Hindlimb muscle (tissue), 1 donor: ENCODE measurements around the gene KCNIP4. TPM values are rescaled to one million over a fixed set of nuclear protein-coding genes. Genes with fewer than 3 reads are reported as not detected.

Experiments used
- DNase-seq: peaks from one replicate; pipeline ENCODE4 v3.0.0-alpha.2; 2013
- polyA plus RNA-seq: library from polyadenylated mRNA; unstranded; fragments of 120-200 nt; gene quantifications from one replicate; pipeline ENCODE4 v1.2.1, GENCODE V29; 2013; ENCODE audit not compliant: insufficient read length

Gene KCNIP4
- polyA plus RNA-seq, 1 donor, result 1.8 TPM

DNA sequence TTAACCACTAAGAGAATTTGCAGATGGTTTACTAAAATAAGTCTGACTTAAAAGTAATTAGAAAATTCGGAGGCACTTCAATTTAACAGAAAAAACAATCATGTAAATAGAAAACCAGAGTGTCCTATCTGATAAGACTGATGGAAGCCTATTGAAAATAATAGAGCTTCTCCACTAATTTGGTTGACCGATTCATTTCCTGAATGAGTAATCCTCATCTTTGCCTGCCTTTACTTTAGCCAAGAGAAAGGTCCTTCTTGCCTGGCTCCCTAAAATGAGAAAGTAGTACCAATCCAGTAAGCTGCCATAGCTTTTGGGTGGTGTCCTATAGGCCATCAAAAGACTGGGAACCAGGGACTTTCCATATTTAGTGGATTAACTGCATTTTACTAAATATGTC lies 48.4 kb downstream of the KCNIP4 start:
- DNase-seq, result no peak

DNA sequence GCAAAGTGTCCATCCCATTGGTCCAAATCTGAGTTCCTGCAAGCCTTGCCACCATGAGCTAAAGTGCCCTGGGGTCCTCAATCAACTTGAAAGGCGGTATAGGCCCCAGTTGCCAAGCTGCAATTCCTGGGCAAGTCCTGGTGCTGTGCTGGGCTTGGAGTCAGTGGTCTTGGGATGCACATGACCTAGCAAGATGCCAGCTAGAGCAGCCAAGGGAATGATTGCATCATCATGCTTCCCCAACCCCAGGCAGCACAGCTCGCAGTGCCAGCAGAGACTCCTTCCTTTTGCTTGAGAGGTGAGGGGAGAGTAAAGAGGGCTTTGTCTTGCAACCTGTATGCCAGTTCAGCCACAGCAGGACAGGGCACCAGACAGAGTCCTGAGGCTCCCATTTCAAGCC lies 50.5 kb downstream of the KCNIP4 start:
- DNase-seq, result no peak

DNA sequence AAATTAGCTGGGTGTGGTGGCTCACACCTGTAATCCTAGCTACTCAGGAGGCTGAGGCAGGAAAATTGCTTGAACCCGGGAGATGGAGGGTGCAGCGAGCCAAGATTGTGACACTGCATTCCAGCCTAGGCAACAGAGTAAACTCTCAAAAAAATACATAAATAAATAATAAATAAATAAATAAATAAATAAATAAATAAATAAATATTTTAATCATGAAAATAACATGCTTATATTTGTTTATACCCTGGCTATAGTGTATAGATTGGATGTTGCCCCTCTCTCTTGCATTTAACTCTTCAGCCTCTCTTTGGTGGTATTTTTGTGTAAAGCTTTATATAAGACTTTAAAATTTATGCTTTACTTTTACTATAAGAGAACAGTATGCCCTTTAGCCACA lies 51.8 kb downstream of the KCNIP4 start:
- no peak for DNase-seq

DNA sequence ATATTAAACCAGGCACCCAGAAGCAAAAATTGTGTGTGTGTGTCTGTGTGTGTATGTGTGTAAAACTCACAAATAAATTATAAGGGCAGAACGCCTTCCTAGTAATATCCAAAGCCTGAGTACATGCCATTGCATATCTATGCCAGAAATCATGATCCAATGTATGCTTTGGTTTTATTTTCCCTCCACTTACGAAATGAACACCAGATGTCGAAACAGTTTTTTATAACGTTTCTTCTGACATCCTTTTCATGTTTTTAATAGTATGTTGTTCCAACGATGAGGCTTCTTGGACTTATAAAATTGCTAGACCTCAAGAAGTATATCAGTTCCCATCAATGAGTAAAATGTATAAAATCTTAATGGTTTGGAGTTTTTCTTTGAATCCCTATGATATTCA lies 55.4 kb downstream of the KCNIP4 start:
- no peak for DNase-seq

DNA sequence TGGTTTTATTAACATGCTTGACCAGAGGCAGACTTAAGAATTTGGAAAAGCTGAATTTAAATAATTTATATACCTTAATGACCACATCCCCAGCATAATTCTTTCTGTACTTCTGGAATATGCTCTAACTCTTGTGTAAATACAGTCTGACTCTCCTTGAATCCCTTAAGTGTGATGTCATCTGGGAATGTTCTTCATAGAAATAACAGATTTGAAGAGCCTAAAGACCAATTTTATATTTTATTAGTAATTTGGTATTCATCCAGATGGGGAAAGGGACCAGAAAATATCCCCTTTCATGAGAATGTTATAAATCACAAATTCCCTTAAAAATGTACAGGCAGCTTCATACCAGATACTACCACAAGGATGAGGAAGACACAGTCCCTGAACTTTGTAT lies 58.3 kb downstream of the KCNIP4 start:
- DNase-seq, result no peak

DNA sequence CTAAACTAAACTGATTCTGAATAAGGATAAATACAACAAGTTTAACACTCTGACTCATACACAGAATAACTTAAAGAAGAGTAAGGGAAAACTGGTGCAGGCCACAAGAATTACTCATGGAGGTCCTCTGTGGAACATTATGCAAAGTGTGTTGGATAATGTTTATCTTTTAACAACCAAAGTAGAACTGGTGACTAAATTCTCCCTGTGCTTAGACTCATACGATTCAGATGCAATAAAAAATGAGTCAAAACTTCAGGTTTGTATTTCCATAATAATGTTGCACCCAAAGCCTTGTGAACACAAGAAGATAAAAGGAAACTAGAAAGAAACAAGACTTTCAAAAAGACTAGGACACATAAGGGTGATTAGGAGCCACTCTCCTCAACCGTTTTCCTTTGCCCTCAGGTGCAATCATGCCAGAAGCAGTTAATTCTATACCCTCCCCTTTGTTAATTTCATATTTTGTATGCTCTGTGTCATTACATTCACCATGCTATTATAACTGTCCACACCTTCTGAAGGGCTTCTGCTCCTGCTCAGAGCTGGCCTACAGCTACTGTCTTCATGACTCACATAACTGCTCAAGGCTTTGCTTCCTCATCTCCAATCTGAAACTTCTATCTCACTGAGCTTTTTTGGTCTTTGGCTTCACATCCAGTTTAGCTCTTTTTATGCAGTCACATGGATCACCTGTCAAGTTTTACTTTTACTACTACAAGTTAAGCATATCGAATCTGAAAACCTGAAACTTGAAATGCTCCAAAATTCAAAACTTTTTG lies 60.2 kb downstream of the KCNIP4 start:
- DNase-seq, result no peak

DNA sequence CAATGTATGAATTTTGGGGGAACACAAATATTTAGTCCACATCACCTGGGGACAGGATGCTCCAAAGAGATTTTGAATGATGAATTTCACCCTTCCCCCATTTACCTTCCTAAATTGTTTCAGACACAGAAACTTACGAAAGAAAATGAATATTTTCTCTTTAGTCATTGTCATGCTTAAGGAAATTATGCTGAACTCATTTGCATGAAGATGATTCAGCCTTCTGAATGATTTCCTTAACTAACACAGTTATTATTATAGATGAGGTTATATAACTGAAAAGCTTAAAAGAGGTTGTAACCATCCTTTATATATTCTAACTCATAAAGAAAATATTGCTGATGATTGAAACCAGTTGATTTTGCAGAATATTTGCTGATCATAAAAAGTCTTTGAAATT lies 61.1 kb downstream of the KCNIP4 start:
- DNase-seq, result no peak

DNA sequence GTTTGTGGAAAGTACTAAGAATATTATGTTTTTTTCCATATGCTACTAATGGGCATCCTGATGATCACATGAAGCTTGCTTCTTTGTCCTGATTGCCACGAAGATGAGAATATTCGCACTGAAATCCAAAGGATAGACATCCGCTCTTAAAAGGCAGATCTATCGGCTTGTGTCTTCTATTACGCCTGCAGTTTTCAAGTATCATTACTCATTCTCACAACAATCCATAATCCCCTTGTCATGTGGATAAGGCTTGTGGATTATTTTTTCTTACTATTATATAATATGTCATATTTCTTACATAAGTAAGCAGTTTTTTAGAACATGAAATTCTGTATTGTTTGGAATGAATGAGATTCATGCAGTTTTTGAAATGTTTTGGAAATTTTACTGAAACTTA lies 62.8 kb downstream of the KCNIP4 start:
- no peak for DNase-seq

DNA sequence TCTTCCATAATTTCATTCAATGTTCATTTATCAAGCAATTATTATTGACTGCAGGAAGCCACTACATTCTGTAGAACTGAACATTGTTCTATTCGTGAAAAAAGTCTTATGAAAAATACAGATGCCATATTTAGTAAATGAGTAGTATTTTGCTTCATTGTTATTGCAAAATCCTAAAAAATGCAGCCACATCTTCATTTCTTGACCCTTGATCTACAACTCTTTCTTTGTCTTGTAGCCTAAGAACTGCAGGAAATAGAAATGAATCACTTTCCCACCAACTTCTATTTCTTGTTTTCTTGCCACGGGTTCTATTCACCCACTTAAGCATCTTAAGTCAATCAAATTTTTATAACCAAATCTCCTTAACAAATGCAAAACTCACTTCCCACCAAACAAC lies 63.3 kb downstream of the KCNIP4 start:
- no peak for DNase-seq

DNA sequence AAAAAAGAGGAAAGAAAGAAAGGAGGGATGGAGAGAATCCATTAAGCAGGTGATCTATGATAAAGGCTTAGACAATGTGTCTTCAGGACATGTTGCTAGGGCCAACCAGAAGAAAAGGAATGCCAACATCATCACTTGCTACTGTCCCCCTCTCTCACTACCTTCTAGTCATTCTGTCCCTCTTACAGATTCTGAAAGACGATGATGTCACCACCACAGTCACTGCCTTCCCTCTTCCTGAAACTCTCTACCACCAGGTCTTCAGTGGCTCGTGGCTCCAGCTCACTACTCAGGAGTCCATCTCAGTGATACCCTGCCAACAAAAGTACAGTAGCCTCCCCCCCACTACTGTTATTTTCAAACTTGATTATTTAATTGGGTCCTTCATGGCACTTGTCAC lies 64.0 kb downstream of the KCNIP4 start:
- DNase-seq, result no peak

DNA sequence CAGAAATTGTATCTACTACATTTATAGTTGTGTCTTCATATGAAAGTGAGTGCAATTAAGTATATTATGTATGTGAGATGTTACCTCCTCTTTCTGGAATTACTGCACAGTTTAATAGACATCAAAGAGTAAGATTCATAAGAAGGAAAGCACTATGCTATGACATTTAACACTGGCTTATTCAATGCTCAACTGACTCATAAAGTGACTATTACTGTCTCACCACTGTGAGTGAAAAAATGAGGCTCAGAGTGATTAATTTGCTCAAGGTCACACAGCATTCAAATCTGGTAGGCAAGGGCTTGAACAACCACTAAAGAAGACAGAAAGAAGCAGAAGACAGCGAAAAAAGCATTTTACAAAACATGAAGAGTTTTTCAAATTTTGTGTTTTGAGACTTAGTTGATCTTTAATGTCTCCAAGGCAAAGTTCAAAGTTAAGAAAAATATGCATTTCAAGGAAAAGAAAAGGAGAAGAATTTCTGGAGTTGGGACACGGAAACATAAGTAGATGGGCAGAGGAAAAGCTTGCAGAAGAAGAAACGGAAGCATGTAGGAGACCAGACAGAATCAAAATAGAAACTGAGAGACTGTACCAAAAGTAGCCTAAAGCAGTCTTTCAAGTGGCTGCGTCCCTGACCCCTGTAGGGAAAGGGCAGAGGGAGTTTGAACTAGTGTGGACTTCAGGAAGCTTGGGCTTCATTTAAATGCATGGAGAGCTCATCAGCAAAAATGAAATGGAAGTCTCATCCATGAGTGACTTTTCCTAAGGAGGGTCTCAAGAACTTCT lies 66.3 kb downstream of the KCNIP4 start:
- DNase-seq, result no peak

DNA sequence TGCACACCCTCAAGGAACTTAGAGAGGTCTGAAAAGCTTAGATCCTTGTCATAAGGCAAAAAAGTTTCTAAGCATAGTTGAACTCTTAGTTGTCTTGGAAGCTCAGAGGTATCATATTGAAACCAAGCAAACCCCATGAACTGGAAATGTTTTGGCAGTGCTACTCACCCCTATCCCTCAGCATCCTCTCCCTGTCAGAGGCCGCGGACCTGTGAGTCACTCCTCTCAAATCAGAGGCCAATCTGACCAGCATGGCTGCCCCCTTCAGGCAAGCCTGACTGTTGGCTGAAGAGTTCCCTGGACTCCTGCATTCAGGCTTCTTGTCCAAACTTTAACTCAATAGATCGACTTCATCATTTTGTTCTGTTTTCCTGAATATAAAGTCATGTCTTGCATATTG lies 69.4 kb downstream of the KCNIP4 start:
- no peak for DNase-seq

DNA sequence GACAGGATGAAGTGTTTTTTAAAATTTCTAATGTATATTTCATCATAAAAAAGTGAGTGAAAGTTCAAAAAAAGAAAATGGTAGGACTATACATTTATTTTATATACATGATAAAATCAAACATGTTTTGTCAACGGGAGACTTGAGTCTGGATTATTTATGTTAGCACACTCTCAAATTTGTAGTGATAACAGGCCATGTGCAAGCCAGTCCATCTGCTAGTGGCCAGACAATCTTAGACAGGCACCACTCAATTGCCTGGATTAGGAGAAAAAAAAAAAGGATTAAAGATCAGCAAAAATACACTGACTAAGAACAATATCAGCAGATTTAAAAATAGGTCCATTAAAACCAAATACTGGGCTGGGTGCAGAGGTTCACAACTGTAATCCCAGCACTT lies 71.9 kb downstream of the KCNIP4 start:
- no peak for DNase-seq

DNA sequence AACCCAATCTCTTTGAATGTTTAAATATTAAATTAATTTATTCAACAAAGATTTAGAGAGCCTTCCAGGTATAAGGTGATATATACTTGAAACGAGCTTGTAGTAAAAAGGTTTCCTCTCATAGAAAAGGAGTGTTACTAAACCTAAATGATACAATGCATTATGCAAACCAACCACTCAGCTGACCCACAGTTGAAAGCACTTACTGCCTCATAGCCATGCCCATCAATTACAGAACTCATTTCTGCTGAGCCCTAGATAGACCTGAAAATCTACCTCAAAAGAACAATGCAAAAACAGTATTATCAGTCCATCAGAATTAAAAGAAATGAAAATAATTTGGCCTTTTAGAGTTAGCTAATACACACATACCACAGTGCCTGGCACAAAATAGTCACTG lies 75.4 kb downstream of the KCNIP4 start:
- no peak for DNase-seq

DNA sequence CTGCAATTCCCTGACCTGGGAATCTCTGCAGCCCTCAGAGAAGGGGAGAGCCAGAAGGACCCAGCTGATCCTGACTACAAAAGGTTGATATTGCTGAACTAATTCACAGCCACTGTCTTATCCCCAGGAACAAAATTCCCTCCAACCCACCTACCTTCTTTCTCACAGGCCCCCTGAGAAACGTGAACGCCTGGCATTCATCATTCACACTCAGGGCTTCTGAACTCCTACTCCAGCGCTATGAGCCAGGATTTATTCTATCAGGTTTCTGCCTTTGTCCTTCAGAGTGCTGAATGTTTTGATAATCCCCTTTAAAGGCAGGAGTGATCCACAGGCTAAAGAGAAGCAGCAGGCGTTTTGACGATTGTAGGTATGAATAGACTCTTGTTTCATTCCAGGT lies 76.5 kb downstream of the KCNIP4 start:
- DNase-seq, result no peak

DNA sequence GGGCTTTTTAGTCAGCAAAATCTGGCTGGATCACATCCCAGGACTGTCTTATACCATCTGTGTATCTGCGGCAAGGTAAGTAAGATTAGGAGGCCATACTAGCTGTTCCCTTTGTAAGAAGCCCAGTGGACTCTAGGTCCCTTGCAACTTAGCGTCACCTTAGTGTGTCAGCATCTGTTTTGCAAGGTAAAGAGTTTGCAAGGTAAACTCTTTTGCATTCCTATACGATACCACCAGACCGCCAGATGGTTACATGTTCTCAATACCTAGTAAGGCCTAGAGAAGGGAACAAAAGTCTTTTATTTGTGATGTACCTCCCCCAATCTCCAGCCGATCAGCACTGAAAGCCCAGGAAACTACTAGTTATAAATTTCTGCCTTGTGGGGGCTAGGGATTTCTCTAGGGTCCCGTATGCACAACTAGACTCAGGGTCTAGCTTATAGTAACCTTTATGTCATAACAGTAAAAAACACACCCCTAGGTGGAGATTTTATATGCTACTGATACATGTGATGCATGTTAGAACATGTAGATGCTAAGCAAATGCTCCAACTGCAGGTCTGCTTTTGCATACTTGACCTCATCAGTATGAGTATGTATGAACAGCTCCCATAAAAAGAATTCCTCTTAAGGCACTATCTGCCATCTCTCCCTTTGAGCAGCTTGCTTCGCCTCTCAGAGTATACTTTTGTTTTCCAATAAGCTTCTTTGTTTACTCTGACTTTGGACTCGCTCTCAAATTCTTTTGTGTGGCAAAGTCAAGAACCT lies 78.4 kb downstream of the KCNIP4 start:
- DNase-seq, result no peak

DNA sequence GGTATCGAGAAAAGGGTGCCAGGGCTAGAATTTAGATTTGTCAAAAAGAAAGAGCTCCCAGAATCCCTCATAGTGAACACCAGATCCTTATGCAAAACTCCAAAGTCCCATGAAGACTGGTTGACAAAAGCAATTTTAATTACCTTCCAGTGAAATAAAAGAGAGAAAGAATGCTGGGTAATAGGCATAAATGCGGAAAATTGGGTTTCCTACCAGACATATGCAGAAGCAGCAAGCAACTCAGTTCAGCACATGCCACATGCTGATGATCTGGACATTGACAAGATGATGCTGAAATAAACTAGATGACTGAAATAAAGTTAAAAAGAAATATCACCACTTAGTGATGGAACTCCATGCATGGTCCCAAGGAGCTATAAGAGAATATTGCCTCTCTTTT lies 83.9 kb downstream of the KCNIP4 start:
- DNase-seq, result no peak

DNA sequence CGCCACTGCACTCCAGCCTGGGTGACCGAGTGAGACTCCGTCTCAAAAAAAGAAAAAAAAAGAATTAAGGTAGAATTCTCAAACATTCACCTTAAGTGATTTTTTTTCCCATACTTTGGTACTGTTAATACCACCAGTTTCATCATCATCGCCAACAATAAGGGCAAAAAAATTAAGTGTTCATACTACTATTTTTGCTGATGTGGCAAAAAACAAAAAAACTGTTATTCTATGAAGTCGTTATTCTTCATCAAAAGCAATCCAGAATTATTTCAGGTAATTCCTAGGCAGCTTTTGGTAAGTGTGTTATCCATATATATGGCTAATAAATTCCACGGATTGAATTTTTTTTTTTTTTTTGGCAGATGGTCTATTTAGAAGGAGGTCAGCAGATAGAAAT lies 85.7 kb downstream of the KCNIP4 start:
- DNase-seq, result no peak

DNA sequence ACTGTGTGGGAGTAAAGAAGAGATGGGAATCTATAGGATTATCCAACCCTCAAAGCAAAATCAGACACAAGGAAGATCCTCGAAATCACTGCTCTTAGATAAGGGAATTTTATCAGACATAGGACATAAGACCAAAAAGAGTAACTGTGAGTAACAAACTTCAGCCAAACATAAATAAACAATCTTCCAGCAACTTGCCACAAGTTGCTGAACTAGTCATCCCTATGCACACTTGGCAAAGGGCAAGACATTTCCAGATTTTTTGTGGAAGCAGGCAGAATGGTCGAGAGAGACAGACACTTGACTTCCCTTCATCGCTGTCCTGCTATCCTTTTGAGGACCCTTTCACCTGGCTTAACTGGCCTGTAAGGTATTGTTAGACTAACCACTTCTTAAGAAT lies 89.6 kb downstream of the KCNIP4 start:
- DNase-seq, result no peak

DNA sequence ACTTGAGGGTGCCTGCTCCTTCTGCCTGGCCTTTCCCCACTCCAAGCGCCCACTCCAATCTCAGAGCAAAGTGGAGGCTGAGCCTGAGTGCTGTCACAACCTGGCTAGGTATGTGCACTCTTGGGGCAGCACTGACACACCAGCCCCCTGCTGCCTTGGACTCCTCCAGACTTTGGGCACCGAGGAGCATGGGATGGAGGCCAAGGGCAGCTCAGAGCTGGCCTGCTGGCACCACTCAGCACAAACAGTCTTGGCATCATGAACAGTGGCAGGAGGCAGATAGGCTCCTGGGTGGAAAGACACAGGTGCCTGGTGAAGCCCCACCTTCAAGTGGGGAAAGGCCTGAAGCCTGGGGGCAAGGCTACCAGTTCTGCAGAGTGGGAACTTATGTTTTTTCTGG lies 91.8 kb downstream of the KCNIP4 start:
- DNase-seq, result no peak

DNA sequence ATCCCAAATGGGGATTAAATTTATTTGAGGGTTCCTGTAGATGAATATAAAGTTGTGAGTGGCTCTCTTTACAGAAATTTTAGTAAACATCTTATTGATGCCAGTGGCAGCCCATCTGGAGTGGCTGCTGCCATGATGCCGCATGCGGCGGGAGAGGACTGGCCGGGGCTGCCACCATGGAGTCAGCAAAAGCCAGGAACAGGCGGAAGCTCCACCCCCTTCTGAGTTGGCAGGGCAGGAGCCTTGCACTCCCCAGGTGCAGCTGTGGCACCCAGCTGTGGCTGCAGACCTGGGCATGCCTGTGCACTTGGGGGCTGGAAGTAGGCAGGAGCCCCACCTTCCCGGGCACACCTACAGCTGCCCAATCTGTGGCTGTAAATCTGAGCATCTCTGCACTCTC lies 92.3 kb downstream of the KCNIP4 start:
- no peak for DNase-seq

DNA sequence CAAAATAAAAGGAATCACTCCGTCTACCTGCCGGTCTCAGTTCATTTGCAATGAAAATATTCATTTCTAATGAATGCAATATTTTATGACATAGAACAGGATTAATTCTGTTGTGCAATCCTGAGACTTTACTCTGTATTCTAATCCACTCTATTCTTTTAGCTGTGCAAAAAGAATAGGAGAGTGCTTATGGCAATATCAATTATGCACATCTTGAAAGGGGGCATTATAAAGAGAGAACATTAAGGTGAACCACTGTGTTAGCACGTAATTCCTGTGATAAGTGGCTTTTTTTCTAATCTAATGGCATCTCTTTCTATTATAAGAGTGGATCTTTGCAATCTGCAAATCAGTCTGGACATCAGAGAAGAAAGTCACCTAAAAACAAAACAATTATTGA lies 99.5 kb downstream of the KCNIP4 start:
- no peak for DNase-seq

DNA sequence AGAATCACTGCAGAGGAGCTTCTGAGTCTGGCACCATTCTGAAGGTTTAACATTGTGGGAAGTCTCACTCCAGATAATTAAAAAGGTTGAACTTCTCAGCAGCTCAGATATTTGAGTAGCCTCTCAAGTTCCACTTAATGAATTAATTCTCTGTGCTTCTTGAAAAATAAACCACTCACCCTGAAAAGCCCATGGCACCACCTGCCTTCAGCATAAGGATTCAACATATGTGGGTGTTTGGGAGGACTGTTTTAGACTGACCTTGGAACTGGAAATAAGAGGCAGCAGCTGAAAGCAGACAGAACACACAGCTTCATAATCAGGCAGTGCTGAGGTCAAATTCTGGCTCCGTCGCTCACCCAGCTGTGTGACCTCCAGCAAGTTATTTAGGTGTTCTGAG lies 100.6 kb downstream of the KCNIP4 start:
- DNase-seq, result no peak

DNA sequence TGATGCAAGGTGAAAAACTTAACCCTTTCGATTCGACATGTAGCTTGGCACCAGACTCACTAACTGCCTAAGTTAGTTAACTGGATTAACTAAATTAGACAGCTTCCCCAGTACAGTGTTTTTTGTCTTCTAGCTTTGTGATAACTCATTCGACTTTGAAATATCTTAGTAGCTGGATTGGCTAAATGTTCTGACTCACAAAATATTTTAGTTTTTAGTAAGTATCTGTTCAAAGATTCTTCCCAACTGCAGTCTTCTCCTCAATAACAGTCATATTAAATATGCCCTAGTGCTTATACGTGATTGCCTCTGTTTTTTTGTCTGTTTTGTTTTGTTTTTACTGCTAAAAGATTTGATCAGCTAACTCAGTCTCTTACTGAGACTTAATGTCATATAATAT lies 102.9 kb downstream of the KCNIP4 start:
- DNase-seq, result no peak
